ENCODE measurements around the gene COPS9.
A peak's percentile ranks its signal among the peaks of the same experiment; 100 is the strongest.

The COPS9 gene

GRCh38 chr2:240149943-240150784 is 14.1 kb upstream of the COPS9 start:
- TF ChIP-seq CTCF (IDR thresholded peaks at IDR 0.05; ENCODE audit: insufficient read depth, low read depth, low read length, missing control alignments) = peak; percentile 82
- DNase-seq (ENCODE audit: low read depth) = peak; percentile 31
- no peak overlapping the region for H3K4me3 ChIP-seq (ENCODE audit: low read depth, low read length)

GRCh38 chr2:240147911-240148587 is 11.9 kb upstream of the COPS9 start:
- no peak for DNase-seq (ENCODE audit: low read depth)
- H3K4me3 ChIP-seq (ENCODE audit: low read depth, low read length) = no peak overlapping the region
- no peak for TF ChIP-seq CTCF (IDR thresholded peaks at IDR 0.05; ENCODE audit: insufficient read depth, low read depth, low read length, missing control alignments)

GRCh38 chr2:240147382-240147781 is 11.3 kb upstream of the COPS9 start:
- no peak for TF ChIP-seq CTCF (IDR thresholded peaks at IDR 0.05; ENCODE audit: insufficient read depth, low read depth, low read length, missing control alignments)
- H3K4me3 ChIP-seq (ENCODE audit: low read depth, low read length) = no peak overlapping the region
- DNase-seq (ENCODE audit: low read depth) = no peak

GRCh38 chr2:240146627-240147278 is 10.6 kb upstream of the COPS9 start:
- TF ChIP-seq CTCF (IDR thresholded peaks at IDR 0.05; ENCODE audit: insufficient read depth, low read depth, low read length, missing control alignments) = no peak
- DNase-seq (ENCODE audit: low read depth) = no peak

GRCh38 chr2:240146141-240146561 is 10.0 kb upstream of the COPS9 start:
- no peak overlapping the region for H3K4me3 ChIP-seq (ENCODE audit: low read depth, low read length)
- no peak for DNase-seq (ENCODE audit: low read depth)
- no peak for TF ChIP-seq CTCF (IDR thresholded peaks at IDR 0.05; ENCODE audit: insufficient read depth, low read depth, low read length, missing control alignments)

More at GRCh38 chr2:240146627-240147278, 10.6 kb upstream of the COPS9 start:
- H3K4me3 ChIP-seq (ENCODE audit: low read depth, low read length) = no peak overlapping the region

- no peak for DNase-seq (ENCODE audit: low read depth)
- H3K4me3 ChIP-seq (ENCODE audit: low read depth, low read length) = no peak overlapping the region
- TF ChIP-seq CTCF (IDR thresholded peaks at IDR 0.05; ENCODE audit: insufficient read depth, low read depth, low read length, missing control alignments) = no peak
Observed at GRCh38 chr2:240145461-240145860, 9.4 kb upstream of the COPS9 start.
